ENCODE results near the gene CUX1.

Gene CUX1

GRCh38 chr7:102054158-102054557, 236.7 kb downstream of the CUX1 start:
- no peak for DNase-seq
- Histone ChIP-seq H3K27me3 (no peaks in the 10 kb centered on the region), H3K36me3 (no peaks in the 10 kb centered on the region), H3K4me1 (no peaks in the 10 kb centered on the region), H3K4me3 (ENCODE audit: low read depth, low read length) (no peak overlapping the region), H3K9me3 (no peaks in the 10 kb centered on the region)
- no peak for TF ChIP-seq CTCF (IDR thresholded peaks at IDR 0.05; ENCODE audit: low read depth, low read length)

GRCh38 chr7:102055181-102055976, 238.0 kb downstream of the CUX1 start:
- H3K36me3 ChIP-seq, result no peaks in the 10 kb centered on the region
- no peaks in the 10 kb centered on the region for H3K27me3 ChIP-seq
- no peak overlapping the region for H3K4me3 ChIP-seq (ENCODE audit: low read depth, low read length)
- no peaks in the 10 kb centered on the region for H3K4me1 ChIP-seq
- no peak for DNase-seq
- no peaks in the 10 kb centered on the region for H3K9me3 ChIP-seq
- TF ChIP-seq CTCF (IDR thresholded peaks at IDR 0.05; ENCODE audit: low read depth, low read length), result no peak

- Histone ChIP-seq H3K27me3 (no peaks in the 10 kb centered on the region), H3K36me3 (no peaks in the 10 kb centered on the region), H3K4me1 (peaks cover 9% of the 10 kb centered on the region; the same call in 1 of the 2 replicates), H3K9me3 (no peaks in the 10 kb centered on the region), H3K4me3 (ENCODE audit: low read depth, low read length) (no peak overlapping the region)
- TF ChIP-seq CTCF (IDR thresholded peaks at IDR 0.05; ENCODE audit: low read depth, low read length), result no peak
- no peak for DNase-seq
Measured at GRCh38 chr7:102059524-102059923, 242.1 kb downstream of the CUX1 start.

- Histone ChIP-seq H3K36me3 (no peaks in the 10 kb centered on the region; the same call in 1 of the 2 replicates), H3K4me1 (peaks cover 9% of the 10 kb centered on the region), H3K4me3 (ENCODE audit: low read depth, low read length) (no peak overlapping the region), H3K27me3 (no peaks in the 10 kb centered on the region), H3K9me3 (no peaks in the 10 kb centered on the region)
- no peak for DNase-seq
- TF ChIP-seq CTCF (IDR thresholded peaks at IDR 0.05; ENCODE audit: low read depth, low read length), result no peak
Measured at GRCh38 chr7:102061354-102061945, 244.0 kb downstream of the CUX1 start.

- TF ChIP-seq CTCF (IDR thresholded peaks at IDR 0.05; ENCODE audit: low read depth, low read length), result no peak
- Histone ChIP-seq H3K36me3 (no peaks in the 10 kb centered on the region; the same call in 1 of the 2 replicates), H3K9me3 (no peaks in the 10 kb centered on the region), H3K27me3 (no peaks in the 10 kb centered on the region), H3K4me1 (peaks cover 9% of the 10 kb centered on the region), H3K4me3 (ENCODE audit: low read depth, low read length) (no peak overlapping the region)
- peak; percentile 38 for DNase-seq
Measured at GRCh38 chr7:102061981-102062390, 244.6 kb downstream of the CUX1 start.

GRCh38 chr7:102063690-102064180, 246.3 kb downstream of the CUX1 start:
- peak; percentile 74 for DNase-seq
- Histone ChIP-seq H3K4me3 (ENCODE audit: low read depth, low read length) (no peak overlapping the region), H3K27me3 (no peaks in the 10 kb centered on the region), H3K36me3 (no peaks in the 10 kb centered on the region; the same call in 1 of the 2 replicates), H3K4me1 (peaks cover 9% of the 10 kb centered on the region), H3K9me3 (no peaks in the 10 kb centered on the region)
- no peak for TF ChIP-seq CTCF (IDR thresholded peaks at IDR 0.05; ENCODE audit: low read depth, low read length)

Measured in BE2C (cell line).